Mucosa of stomach (tissue), 1 donor: ENCODE data around the gene NKAIN2.

ENCODE experiments used
- H3K27me3 ChIP-seq: one replicate; pipeline ENCODE4 v1.7.0; 2013; ENCODE audit warnings: mild to moderate bottlenecking, low read length; ENCODE audit not compliant: control insufficient read depth, insufficient read depth
- H3K36me3 ChIP-seq: one replicate; pipeline ENCODE4 v1.7.0; 2013; ENCODE audit warnings: low read length; ENCODE audit not compliant: control insufficient read depth, insufficient read depth
- H3K4me1 ChIP-seq: one replicate; pipeline ENCODE4 v1.7.0; 2013; ENCODE audit warnings: mild to moderate bottlenecking, low read length; ENCODE audit not compliant: control insufficient read depth, insufficient read depth
- H3K4me3 ChIP-seq: one replicate; pipeline ENCODE4 v1.7.0; 2013; ENCODE audit warnings: low read length
- H3K9ac ChIP-seq: one replicate; pipeline ENCODE4 v1.7.0; 2013; ENCODE audit warnings: mild to moderate bottlenecking, low read length, moderate library complexity
- H3K9me3 ChIP-seq: one replicate; pipeline ENCODE4 v1.7.0; 2013; ENCODE audit warnings: mild to moderate bottlenecking, low read length, moderate library complexity; ENCODE audit not compliant: control insufficient read depth
- donor health status: Pancreatic carcinoma.

Gene NKAIN2

GRCh38 chr6:124567401-124567800, 763.7 kb downstream of the NKAIN2 start:
- Histone ChIP-seq H3K4me1 (no peaks in the 10 kb centered on the region), H3K9me3 (no peaks in the 10 kb centered on the region), H3K4me3 (no peak overlapping the region), H3K9ac (no peak overlapping the region), H3K36me3 (no peaks in the 10 kb centered on the region), H3K27me3 (no peaks in the 10 kb centered on the region)

- H3K4me3 ChIP-seq = no peak overlapping the region
Measured at GRCh38 chr6:124573953-124574352, 770.3 kb downstream of the NKAIN2 start.

DNA sequence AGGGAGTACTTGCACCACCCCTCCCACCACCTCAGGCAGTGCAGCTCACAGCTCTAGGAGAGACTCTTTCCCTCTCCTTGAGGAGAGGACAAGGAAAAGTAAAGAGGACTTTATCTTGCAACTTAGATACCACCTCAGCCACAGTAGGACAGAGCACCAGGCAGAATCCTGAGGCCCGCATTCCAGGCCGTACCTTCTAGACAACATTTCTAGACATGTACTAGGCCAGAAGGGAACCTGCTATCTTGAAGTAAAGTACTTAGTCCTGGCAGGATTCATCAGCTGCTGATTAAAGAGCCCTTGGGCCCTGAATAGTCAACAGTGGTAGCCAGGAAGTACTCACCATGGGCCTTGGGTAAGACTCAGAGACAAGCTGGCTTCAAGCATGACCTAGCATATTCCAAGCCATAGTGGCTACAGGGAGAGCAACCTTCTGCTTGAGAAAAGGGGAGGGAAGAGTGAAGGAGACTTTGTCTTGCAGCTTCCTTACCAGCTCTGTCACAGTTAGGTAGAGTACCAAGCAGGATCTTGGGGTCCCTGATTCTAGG, 774.1 kb downstream of the NKAIN2 start:
- H3K9me3 ChIP-seq = no peaks in the 10 kb centered on the region
- H3K4me1 ChIP-seq = no peaks in the 10 kb centered on the region
- H3K4me3 ChIP-seq = no peak overlapping the region
- no peaks in the 10 kb centered on the region for H3K36me3 ChIP-seq
- no peak overlapping the region for H3K9ac ChIP-seq
- H3K27me3 ChIP-seq = no peaks in the 10 kb centered on the region

More at GRCh38 chr6:124573953-124574352, 770.3 kb downstream of the NKAIN2 start:
- Histone ChIP-seq H3K4me1 (no peaks in the 10 kb centered on the region), H3K27me3 (no peaks in the 10 kb centered on the region), H3K9ac (no peak overlapping the region), H3K9me3 (no peaks in the 10 kb centered on the region), H3K36me3 (no peaks in the 10 kb centered on the region)

- Histone ChIP-seq H3K9me3 (no peaks in the 10 kb centered on the region), H3K27me3 (no peaks in the 10 kb centered on the region), H3K9ac (no peak overlapping the region), H3K36me3 (no peaks in the 10 kb centered on the region), H3K4me3 (no peak overlapping the region), H3K4me1 (no peaks in the 10 kb centered on the region)
Measured at GRCh38 chr6:124590001-124590400, 786.3 kb downstream of the NKAIN2 start.

DNA sequence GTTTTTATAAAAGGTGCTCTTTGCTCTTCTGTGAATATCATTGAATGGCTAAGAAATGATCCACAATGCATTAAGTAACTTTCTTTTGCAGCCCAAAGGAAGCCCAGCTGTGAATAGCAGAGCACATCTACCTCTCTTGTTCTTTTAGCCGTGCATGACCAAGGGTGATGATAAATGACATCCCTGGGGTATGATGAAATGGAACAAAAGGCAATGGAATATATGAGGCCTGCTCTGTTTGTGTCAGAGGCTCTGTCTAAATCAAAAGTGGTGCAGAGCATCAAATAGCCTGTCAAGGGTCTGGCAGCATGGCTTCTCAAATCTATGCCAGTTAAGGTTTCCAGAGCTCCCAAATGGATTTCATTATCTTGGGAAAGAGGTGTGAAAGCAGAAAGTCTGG, 796.0 kb downstream of the NKAIN2 start:
- Histone ChIP-seq H3K9ac (no peak overlapping the region), H3K27me3 (no peaks in the 10 kb centered on the region), H3K4me1 (no peaks in the 10 kb centered on the region), H3K36me3 (no peaks in the 10 kb centered on the region), H3K9me3 (no peaks in the 10 kb centered on the region), H3K4me3 (no peak overlapping the region)

- no peak overlapping the region for H3K4me3 ChIP-seq
- no peaks in the 10 kb centered on the region for H3K27me3 ChIP-seq
- H3K36me3 ChIP-seq = no peaks in the 10 kb centered on the region
- H3K9ac ChIP-seq = no peak overlapping the region
- no peaks in the 10 kb centered on the region for H3K4me1 ChIP-seq
- no peaks in the 10 kb centered on the region for H3K9me3 ChIP-seq
Measured at GRCh38 chr6:124604719-124605118, 801.1 kb downstream of the NKAIN2 start.

DNA sequence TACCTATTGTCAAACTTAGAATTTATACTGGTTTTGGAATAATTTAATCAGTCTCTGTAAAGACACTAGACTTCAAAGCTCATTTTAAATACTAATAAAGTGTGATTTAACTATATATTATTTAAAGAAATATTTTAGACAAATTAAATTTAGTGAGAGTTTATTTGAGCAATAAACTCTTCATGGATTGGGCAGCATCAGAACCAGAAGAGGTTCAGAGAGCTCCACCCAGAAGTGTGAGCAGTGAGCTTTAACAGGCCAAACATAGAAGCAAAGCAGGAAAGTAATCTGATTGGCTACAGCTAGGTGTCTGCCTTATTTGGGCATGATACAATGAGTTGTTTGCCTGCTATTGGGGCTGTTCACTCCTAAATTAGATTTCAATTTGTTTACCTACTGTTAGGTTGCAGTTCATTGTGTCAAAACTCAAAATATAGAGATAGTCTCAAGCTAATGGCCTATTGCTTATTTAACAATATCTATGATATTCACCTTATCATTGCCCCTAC, 803.5 kb downstream of the NKAIN2 start:
- no peaks in the 10 kb centered on the region for H3K36me3 ChIP-seq
- no peak overlapping the region for H3K4me3 ChIP-seq
- H3K4me1 ChIP-seq = no peaks in the 10 kb centered on the region
- H3K9ac ChIP-seq = no peak overlapping the region
- H3K27me3 ChIP-seq = no peaks in the 10 kb centered on the region
- no peaks in the 10 kb centered on the region for H3K9me3 ChIP-seq

- Histone ChIP-seq H3K4me3 (no peak overlapping the region), H3K4me1 (no peaks in the 10 kb centered on the region), H3K9me3 (no peaks in the 10 kb centered on the region), H3K27me3 (no peaks in the 10 kb centered on the region), H3K36me3 (no peaks in the 10 kb centered on the region), H3K9ac (no peak overlapping the region)
Measured at GRCh38 chr6:124613031-124613430, 809.4 kb downstream of the NKAIN2 start.

DNA sequence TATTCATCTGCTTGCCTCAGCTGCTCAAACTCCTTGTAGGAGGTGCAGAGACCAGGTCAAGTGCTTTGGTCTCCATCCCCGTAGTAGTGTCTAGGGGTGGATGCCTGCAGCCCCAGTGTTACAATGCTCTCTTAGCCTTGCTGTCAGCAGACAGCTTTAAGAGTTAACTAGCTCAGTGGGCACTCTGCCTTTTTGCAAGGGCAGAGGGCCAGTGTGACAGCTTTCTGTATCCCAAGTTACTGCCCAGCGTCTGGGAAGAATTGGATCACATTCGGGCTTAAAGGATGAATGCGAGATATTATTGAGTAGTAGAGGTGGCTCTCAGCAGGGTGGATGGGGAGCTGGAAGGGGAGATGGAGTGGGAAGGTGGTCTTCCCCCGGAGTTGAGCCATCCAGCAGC, 818.7 kb downstream of the NKAIN2 start:
- H3K4me1 ChIP-seq = no peaks in the 10 kb centered on the region
- no peak overlapping the region for H3K4me3 ChIP-seq
- no peaks in the 10 kb centered on the region for H3K36me3 ChIP-seq
- no peaks in the 10 kb centered on the region for H3K9me3 ChIP-seq
- H3K9ac ChIP-seq = no peak overlapping the region
- no peaks in the 10 kb centered on the region for H3K27me3 ChIP-seq

DNA sequence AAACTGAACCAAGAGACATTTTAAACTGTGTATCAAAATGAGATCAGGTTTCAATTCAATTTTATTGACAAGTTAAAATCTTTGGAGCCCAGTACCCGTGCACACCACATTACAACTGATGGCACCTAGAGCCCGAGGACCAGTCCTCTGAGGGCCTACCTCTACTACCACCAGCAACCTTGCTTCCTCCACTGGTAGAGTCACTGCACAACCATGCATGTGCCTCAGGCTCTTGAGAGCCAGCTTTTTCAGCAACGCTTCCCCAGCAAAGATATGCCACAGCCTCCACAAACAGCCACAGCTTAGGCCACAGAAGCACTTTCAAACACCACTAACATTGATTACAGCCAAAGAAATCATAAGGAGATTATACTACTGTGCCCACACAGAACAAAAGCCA, 830.0 kb downstream of the NKAIN2 start:
- H3K9me3 ChIP-seq = no peaks in the 10 kb centered on the region
- H3K9ac ChIP-seq = no peak overlapping the region

GRCh38 chr6:124640432-124640831, 836.8 kb downstream of the NKAIN2 start:
- Histone ChIP-seq H3K4me3 (no peak overlapping the region), H3K36me3 (no peaks in the 10 kb centered on the region), H3K9me3 (no peaks in the 10 kb centered on the region), H3K27me3 (no peaks in the 10 kb centered on the region), H3K9ac (no peak overlapping the region), H3K4me1 (no peaks in the 10 kb centered on the region)

More for the DNA sequence above, 830.0 kb downstream of the NKAIN2 start:
- Histone ChIP-seq H3K27me3 (no peaks in the 10 kb centered on the region), H3K36me3 (no peaks in the 10 kb centered on the region), H3K4me1 (no peaks in the 10 kb centered on the region), H3K4me3 (no peak overlapping the region)

- Histone ChIP-seq H3K9ac (no peak overlapping the region), H3K4me1 (no peaks in the 10 kb centered on the region), H3K4me3 (no peak overlapping the region), H3K27me3 (no peaks in the 10 kb centered on the region), H3K9me3 (no peaks in the 10 kb centered on the region), H3K36me3 (no peaks in the 10 kb centered on the region)
Measured at GRCh38 chr6:124655866-124656265, 852.2 kb downstream of the NKAIN2 start.

- Histone ChIP-seq H3K4me1 (no peaks in the 10 kb centered on the region), H3K9ac (no peak overlapping the region), H3K4me3 (no peak overlapping the region), H3K27me3 (no peaks in the 10 kb centered on the region), H3K9me3 (no peaks in the 10 kb centered on the region), H3K36me3 (no peaks in the 10 kb centered on the region)
Measured at GRCh38 chr6:124658053-124658452, 854.4 kb downstream of the NKAIN2 start.
